Subcutaneous abdominal adipose tissue (tissue), 5 donors: Measurements from ENCODE around the gene TMCC2.

Experiments
- H3K27ac ChIP-seq: one replicate; pipeline ENCODE4 v1.7.0; 2013; ENCODE audit warnings: low read depth, mild to moderate bottlenecking, inconsistent platforms, low read length, moderate library complexity
- H3K27me3 ChIP-seq, 5 donors: one replicate each; pipeline ENCODE4 v1.7.0; 2013; ENCODE audit warnings: low read length in 5 of 5, inconsistent platforms in 1 of 5; ENCODE audit not compliant: control insufficient read depth in 5 of 5, insufficient read depth in 4 of 5
- H3K36me3 ChIP-seq, 5 donors: one replicate each; pipeline ENCODE4 v1.7.0; 2013; ENCODE audit warnings: low read length in 5 of 5; ENCODE audit not compliant: control insufficient read depth in 5 of 5, insufficient read depth in 5 of 5
- H3K4me1 ChIP-seq, 5 donors: one replicate each; pipeline ENCODE4 v1.7.0; 2013; ENCODE audit warnings: low read length in 5 of 5, mild to moderate bottlenecking in 3 of 5, moderate library complexity in 1 of 5; ENCODE audit not compliant: control insufficient read depth in 5 of 5, insufficient read depth in 5 of 5
- H3K4me3 ChIP-seq, 5 donors: one replicate each; pipeline ENCODE4 v1.7.0; 2013; ENCODE audit warnings: low read length in 5 of 5, low read depth in 1 of 5
- H3K9ac ChIP-seq, 5 donors: one replicate each; pipeline ENCODE4 v1.7.0; 2013; ENCODE audit warnings: low read length in 5 of 5, mild to moderate bottlenecking in 4 of 5, moderate library complexity in 3 of 5
- H3K9me3 ChIP-seq, 5 donors: one replicate each; pipeline ENCODE4 v1.7.0; 2013; ENCODE audit warnings: low read length in 5 of 5; ENCODE audit not compliant: control insufficient read depth in 5 of 5
- donor health status: healthy.
- donor health status: healthy.
- donor health status: healthy.
- donor health status: healthy.
- donor health status: healthy.

The TMCC2 gene

GRCh38 chr1:205267306-205267902, 39.7 kb downstream of the TMCC2 start:
- Histone ChIP-seq H3K4me1 (peaks cover 6 to 48% (median 20%) of the 10 kb centered on the region in 5 donors), H3K27ac (peak overlapping the region; percentile 10), H3K27me3 (no peaks in the 10 kb centered on the region), H3K36me3 (peaks cover 0 to 9% (median 0%) of the 10 kb centered on the region in 5 donors), H3K9ac (no peak overlapping the region), H3K9me3 (no peaks in the 10 kb centered on the region), H3K4me3 (no peak overlapping the region)

- H3K4me3 ChIP-seq = no peak overlapping the region
- H3K4me1 ChIP-seq = peaks cover 6 to 46% (median 15%) of the 10 kb centered on the region in 5 donors
- H3K9ac ChIP-seq = no peak overlapping the region
- peaks cover 0 to 11% (median 0%) of the 10 kb centered on the region in 5 donors for H3K36me3 ChIP-seq
- no peaks in the 10 kb centered on the region for H3K9me3 ChIP-seq
- no peaks in the 10 kb centered on the region for H3K27me3 ChIP-seq
- no peak overlapping the region for H3K27ac ChIP-seq
These were observed 41.3 kb downstream of the TMCC2 start for GRCh38 chr1:205268846-205269680.

GRCh38 chr1:205269711-205270110, 42.0 kb downstream of the TMCC2 start:
- Histone ChIP-seq H3K9ac (no peak overlapping the region), H3K27me3 (no peaks in the 10 kb centered on the region), H3K4me1 (peaks cover 6 to 46% (median 15%) of the 10 kb centered on the region in 5 donors), H3K9me3 (no peaks in the 10 kb centered on the region), H3K27ac (no peak overlapping the region), H3K36me3 (peaks cover 0 to 11% (median 0%) of the 10 kb centered on the region in 5 donors), H3K4me3 (no peak overlapping the region)

GRCh38 chr1:205270271-205270670, 42.5 kb downstream of the TMCC2 start:
- H3K36me3 ChIP-seq = peaks cover 0 to 11% (median 0%) of the 10 kb centered on the region in 5 donors
- no peak overlapping the region for H3K27ac ChIP-seq
- H3K4me3 ChIP-seq = no peak overlapping the region
- no peaks in the 10 kb centered on the region for H3K9me3 ChIP-seq
- no peaks in the 10 kb centered on the region for H3K27me3 ChIP-seq
- H3K4me1 ChIP-seq = peaks cover 6 to 46% (median 15%) of the 10 kb centered on the region in 5 donors
- no peak overlapping the region for H3K9ac ChIP-seq

- Histone ChIP-seq H3K27ac (no peak overlapping the region), H3K9ac (no peak overlapping the region), H3K4me1 (peaks cover 6 to 46% (median 15%) of the 10 kb centered on the region in 5 donors), H3K4me3 (peak overlapping the region in 1 of 5 donors; percentile 17), H3K36me3 (peaks cover 0 to 11% (median 0%) of the 10 kb centered on the region in 5 donors), H3K9me3 (no peaks in the 10 kb centered on the region), H3K27me3 (no peaks in the 10 kb centered on the region)
These were observed 43.0 kb downstream of the TMCC2 start for GRCh38 chr1:205270764-205271163.

- no peaks in the 10 kb centered on the region for H3K9me3 ChIP-seq
- no peak overlapping the region for H3K9ac ChIP-seq
- H3K4me1 ChIP-seq = peaks cover 6 to 46% (median 15%) of the 10 kb centered on the region in 5 donors
- H3K36me3 ChIP-seq = peaks cover 0 to 11% (median 0%) of the 10 kb centered on the region in 5 donors
- H3K27ac ChIP-seq = no peak overlapping the region
- H3K27me3 ChIP-seq = no peaks in the 10 kb centered on the region
- peak overlapping the region in 1 of 5 donors; percentile 17 for H3K4me3 ChIP-seq
These were observed 43.5 kb downstream of the TMCC2 start for GRCh38 chr1:205271277-205271676.

- no peaks in the 10 kb centered on the region for H3K27me3 ChIP-seq
- no peaks in the 10 kb centered on the region for H3K9me3 ChIP-seq
- no peak overlapping the region for H3K27ac ChIP-seq
- peaks cover 0 to 11% (median 0%) of the 10 kb centered on the region in 5 donors for H3K36me3 ChIP-seq
- no peak overlapping the region for H3K9ac ChIP-seq
- H3K4me3 ChIP-seq = no peak overlapping the region
- peaks cover 5 to 42% (median 12%) of the 10 kb centered on the region in 5 donors for H3K4me1 ChIP-seq
These were observed 44.0 kb downstream of the TMCC2 start for GRCh38 chr1:205271745-205272144.

- peaks cover 2 to 34% (median 4%) of the 10 kb centered on the region in 5 donors for H3K4me1 ChIP-seq
These were observed 44.8 kb downstream of the TMCC2 start for GRCh38 chr1:205272536-205272935.

GRCh38 chr1:205273551-205273982, 45.8 kb downstream of the TMCC2 start:
- H3K9ac ChIP-seq = no peak overlapping the region

More at GRCh38 chr1:205272536-205272935, 44.8 kb downstream of the TMCC2 start:
- H3K9ac ChIP-seq = no peak overlapping the region
- no peak overlapping the region for H3K27ac ChIP-seq
- H3K9me3 ChIP-seq = no peaks in the 10 kb centered on the region
- no peak overlapping the region for H3K4me3 ChIP-seq
- no peaks in the 10 kb centered on the region for H3K27me3 ChIP-seq
- peaks cover 0 to 11% (median 0%) of the 10 kb centered on the region in 5 donors for H3K36me3 ChIP-seq

More at GRCh38 chr1:205273551-205273982, 45.8 kb downstream of the TMCC2 start:
- H3K4me3 ChIP-seq = no peak overlapping the region
- no peaks in the 10 kb centered on the region for H3K9me3 ChIP-seq
- H3K27me3 ChIP-seq = no peaks in the 10 kb centered on the region
- peaks cover 0 to 11% (median 0%) of the 10 kb centered on the region in 5 donors for H3K36me3 ChIP-seq
- peaks cover 0 to 29% (median 0%) of the 10 kb centered on the region in 5 donors for H3K4me1 ChIP-seq
- H3K27ac ChIP-seq = no peak overlapping the region
